ENCODE measurements around the gene GKN1. TPM values are rescaled to one million over a fixed set of nuclear protein-coding genes. Genes with fewer than 3 reads are reported as not detected.

GKN1 gene
- total RNA-seq, 1 donor from 2014 or later, result 1.7 TPM

- Mint-ChIP-seq H3K9me3 (peaks cover 11% of the 10 kb centered on the region), H3K27ac (no peak overlapping the region), H3K4me1 (ENCODE audit: unreplicated experiment) (no peaks in the 10 kb centered on the region), H3K27me3 (no peaks in the 10 kb centered on the region), H3K36me3 (peaks cover 8% of the 10 kb centered on the region), H3K4me3 (no peak overlapping the region)
- no peak for DNase-seq (ENCODE audit: extremely low spot score, unreplicated experiment)
- peak; percentile 58 for TF ChIP-seq CTCF (conservative IDR thresholded peaks at IDR 0.05)
Observed at GRCh38 chr2:69026026-69026425, 51.6 kb downstream of the GKN1 start.

- TF ChIP-seq CTCF (conservative IDR thresholded peaks at IDR 0.05), result no peak
- Mint-ChIP-seq H3K4me3 (no peak overlapping the region), H3K36me3 (peaks cover 8% of the 10 kb centered on the region), H3K4me1 (ENCODE audit: unreplicated experiment) (peaks cover 6% of the 10 kb centered on the region), H3K27me3 (no peaks in the 10 kb centered on the region), H3K9me3 (peaks cover 6% of the 10 kb centered on the region), H3K27ac (no peak overlapping the region)
- no peak for DNase-seq (ENCODE audit: extremely low spot score, unreplicated experiment)
Observed at GRCh38 chr2:69026691-69027459, 52.4 kb downstream of the GKN1 start.

Other genes starting within 250 kb of the GKN1 start
- 1.1 and 2.4 TPM in 2 replicates for gene ARHGAP25, start 239.8 kb upstream of the GKN1 start, total RNA-seq (ENCODE audit: low replicate concordance)
- gene BMP10, start 103.2 kb upstream of the GKN1 start, total RNA-seq (ENCODE audit: low replicate concordance), result 0.36 TPM in 1 of 2 replicates, not detected in the other
- gene GKN2, start 21.7 kb upstream of the GKN1 start, total RNA-seq (ENCODE audit: low replicate concordance), result 0.92 TPM in 1 of 2 replicates, not detected in the other
- gene ANTXR1, start 38.5 kb downstream of the GKN1 start, total RNA-seq (ENCODE audit: low replicate concordance), result 32.3 and 69.5 TPM in 2 replicates

Data from type B pancreatic cell (in vitro differentiated cells).